ENCODE data around the gene CELSR2.
A peak's percentile ranks its signal among the peaks of the same experiment; 100 is the strongest.
"Not testable (repeated sequence)": the region's sequence is repeated elsewhere in the genome, so short reads cannot be mapped to it uniquely, and the experiment has no call there.

The CELSR2 gene

DNA sequence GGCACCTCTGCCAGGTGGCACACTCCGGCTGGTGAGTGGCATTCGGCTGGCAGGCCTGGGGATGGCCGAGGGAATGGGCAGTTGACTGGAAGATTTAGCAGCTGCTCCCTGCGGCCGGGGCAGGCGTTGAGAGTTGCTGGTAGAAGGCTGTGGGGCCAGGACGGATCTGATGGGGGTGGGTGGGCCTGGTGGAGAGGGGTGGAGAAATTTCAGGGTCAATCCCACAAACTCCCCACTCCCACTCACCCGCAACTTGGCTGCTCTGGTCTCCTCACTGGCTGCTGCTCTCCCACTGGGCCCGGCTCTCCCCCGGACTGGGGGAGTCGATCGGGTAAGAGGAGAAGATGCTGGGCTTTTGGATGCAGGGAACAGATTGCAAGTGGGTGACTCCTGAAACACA, 31.5 kb downstream of the CELSR2 start:
- DNase-seq (ENCODE audit: low read depth in 3 of 3): no peak

DNA sequence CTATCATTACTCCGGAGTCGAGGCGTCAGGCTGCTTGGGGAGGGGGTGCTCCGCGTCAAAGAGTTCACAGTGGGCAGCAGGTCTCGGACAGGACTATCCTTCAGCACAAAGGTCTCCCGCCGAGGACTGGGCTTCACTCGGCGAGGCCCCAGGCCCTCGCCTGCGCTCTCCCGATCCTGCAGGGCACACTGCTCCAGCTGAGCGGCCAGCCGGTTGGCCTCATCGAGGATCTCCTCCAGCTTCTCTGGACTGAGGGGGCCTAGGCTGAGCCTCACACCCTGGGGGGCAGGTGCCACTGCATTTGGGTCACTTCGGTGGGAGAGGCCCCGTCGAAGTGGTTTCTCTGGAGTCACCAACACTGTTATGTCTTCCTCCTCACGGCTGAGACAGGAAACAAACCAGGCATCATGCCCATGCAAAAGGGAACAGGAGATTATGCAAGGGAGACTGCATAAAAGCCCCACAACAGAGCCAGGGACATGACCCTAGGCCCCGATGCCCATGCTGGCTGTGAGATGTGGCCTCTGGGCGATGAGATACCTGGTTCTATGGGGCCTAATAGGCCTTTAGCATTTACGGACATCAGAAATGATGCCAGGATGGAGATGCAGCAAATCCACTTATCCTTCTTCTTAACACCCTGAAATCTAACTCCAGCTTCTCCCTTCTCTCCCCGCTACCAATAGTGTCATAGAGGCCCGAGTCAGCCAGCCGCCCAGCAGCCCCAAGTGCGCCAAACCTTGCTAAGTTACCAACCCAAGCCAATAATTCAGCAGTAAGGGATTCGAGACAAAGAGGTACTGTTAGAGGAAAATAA, 32.5 kb downstream of the CELSR2 start:
- DNase-seq (ENCODE audit: low read depth in 3 of 3): no peak

DNA sequence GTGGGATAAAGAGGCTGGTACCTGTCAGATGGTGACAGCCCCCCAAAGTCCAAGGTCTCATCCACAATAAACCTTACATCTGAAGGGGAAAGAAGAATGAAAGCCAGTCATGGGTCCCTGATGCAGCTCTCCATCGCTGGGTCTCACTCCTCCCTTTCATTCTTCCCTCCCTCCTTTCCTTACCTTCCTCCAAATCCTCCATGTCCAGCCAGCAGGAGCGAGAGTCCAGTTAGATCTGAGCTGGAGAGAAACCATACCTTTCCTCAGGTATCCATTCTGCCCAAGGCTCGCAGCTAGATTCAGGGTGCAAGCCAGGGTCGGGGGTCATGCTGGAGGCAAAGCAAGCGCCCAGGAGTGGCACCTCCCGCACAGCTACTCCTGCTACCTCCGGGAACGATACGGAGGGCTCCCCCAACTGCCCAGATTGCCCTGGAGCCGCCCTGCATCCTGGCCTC, 33.2 kb downstream of the CELSR2 start:
- DNase-seq (ENCODE audit: low read depth in 3 of 3): no peak

DNA sequence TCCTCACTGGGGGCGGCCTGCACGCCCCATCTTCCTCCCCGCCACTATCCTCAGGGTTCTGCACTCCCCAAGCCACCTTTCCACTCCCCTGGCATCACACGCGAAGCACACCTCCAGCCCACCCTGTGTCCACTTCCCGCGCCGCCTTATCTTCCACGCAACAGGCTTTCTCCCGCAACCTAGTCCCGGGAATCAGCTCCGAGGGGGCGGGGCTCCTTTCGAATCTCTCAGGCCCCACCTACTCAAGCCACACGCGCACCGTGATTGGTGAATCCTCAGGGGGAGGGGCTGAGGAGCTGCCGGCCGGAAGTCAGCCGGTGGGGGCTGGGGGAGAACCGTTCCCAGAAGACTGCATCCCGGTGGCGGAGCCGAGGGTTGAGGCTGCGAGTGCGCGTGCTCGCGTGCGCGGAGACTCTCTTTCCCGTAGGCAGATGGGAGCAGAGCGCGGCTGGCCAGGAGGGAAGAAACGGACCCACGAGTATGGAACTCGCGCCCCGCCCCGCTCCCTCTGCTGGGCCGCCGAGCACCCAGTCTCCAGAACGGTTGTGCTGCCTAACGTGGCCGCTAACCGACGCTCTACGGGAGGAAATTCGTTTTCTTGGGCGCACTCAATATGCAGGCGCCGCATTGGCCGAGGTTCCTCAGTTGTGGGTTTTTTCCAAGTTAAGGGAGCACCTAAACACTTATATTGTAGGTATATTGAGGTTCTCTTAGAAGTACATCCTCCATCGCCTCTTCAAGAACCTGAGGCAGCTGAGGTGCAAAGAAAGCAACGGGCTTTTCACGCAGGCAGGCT, 33.8 kb downstream of the CELSR2 start, which contains the start of gene PSRC1:
TSS of gene PSRC1 (minus strand) at position 194 of the 796 bp plus-strand sequence.
- DNase-seq (ENCODE audit: low read depth in 3 of 3): peak; percentile 82 to 84 (median 83)

DNA sequence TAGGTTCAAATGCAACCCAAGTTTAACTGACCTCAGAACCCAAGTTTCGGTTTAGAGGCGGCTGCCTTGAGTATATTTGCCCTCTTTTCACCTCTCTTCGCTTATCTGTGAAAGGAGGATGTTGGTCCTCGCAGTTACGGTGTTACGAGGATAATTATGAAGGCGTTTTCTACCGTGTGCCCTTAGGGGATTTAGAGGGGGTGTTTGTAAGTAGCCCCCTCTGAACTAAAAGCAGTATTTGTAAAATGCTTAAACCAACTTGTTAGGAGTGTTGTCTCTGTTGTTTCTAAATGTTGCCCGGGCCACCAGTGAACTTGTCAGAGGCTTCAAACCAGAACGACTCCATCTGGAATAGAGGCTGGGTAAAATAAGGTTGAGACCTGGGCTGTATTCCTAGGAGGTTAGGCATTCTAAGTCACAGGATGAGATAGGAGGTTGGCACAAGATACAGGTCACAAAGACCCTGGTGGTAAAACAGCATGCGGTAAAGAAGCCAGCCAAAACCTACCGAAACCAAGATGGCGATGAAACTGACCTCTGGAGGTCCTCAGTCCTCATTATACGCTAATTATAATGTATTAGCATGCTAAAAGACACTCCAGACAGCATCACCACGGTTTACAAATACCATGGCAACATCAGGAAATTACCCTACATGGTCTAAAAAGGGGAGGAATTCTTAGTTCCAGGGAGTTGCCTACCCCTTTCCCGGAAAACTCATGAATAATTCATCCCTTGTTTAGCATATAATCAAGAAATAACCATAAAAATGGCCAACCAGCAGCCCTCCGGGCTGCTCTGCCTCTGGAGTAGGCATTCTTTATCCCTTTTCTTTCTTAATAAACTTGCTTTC, 34.6 kb downstream of the CELSR2 start:
- DNase-seq (ENCODE audit: low read depth in 3 of 3): no peak

DNA sequence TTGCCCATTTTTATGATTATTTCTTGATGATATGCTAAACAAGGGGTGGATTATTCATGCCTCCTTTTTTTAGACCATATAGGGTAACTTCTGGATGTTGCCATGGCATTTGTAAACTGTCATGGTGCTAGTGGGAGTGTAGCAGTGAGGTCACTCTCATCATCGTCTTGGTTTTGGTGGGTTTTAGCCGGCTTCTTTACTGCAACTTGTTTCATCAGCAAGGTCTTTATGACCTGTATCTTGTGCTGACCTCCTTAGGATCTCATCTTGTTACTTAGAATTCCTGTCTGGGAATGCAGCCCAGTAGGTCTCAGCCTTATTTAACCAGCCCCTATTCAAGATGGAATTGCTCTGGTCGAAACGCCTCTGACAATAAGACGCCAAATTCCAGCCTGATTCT, 37.4 kb downstream of the CELSR2 start:
- not testable (repeated sequence) for DNase-seq (ENCODE audit: low read depth in 3 of 3)

DNA sequence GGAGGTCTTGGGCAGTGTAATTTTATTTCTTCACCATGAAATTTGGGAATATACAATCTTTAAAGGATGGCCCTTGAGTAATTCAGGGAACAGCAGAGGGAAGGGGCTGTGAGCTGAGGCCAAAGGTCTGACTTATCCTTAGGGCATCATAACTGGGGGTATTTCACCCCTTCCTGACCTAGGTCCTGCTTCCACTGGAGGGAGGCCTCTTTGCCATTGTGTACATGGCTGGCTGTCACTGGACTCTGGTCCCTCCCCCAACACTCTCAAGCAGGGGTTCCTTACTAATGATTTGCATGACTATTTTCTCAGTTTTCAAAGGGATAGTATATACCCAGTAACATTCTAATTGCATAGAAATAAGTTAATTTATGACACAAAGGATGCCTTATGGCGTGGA, 40.8 kb downstream of the CELSR2 start:
- no peak for DNase-seq (ENCODE audit: low read depth in 3 of 3)

DNA sequence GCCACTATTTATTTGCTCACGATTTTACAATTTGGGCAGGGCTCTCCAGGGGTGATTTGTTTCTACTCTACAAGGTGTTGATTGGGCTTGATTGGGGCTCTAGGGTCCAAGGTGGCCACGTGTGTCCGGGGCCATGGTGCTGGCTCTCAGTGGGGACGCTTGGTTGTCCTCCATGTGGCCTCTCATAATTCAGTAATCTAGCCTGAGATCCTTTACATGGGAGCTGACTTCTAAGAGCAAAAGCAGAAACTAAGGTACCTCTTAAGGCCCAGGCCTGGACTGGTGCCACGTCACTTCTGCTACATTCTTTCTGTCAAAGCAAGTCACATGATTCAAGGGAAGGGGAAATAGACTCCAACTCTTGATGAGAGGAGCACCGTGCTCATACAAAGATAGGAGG, 41.7 kb downstream of the CELSR2 start:
- no peak for DNase-seq (ENCODE audit: low read depth in 3 of 3)

DNA sequence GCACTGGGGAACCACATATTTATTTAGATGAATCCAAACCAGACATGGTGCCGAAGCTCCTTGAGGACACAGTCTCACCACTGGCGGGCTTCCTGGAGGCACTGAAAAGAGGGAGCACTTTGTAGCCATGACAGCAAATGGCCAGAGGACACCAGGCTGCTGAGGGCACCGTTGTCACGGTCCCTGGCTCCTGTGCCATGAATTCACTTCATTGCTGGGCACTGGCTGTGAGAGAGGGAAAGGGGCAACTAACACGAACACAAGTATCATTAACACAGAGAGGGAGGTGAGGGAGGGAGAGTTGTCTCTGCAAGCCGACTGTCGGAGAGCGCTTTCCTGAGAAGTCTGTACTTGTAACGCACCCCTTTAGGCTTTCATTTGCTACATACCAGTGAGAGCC, 43.0 kb downstream of the CELSR2 start:
- no peak for DNase-seq (ENCODE audit: low read depth in 3 of 3)

DNA sequence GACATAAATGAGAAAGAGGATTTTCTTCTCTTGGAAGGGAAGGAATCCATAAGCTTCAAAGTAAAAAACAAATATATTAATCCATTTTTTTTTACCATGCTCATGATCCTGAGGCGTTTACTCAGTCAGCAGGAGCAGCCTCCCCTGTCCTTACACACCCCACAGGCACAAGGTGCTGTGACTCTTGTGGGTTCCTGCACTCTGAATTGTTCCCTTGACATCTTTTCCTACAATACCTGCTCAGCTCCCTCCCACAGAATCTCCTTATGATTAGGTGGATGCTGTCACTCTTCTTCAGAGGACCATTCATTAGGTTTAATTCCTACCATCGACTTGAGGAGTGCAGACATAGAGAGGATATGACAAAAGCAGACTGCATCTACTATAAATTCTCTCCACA, 43.7 kb downstream of the CELSR2 start:
- DNase-seq (ENCODE audit: low read depth in 3 of 3): no peak

DNA sequence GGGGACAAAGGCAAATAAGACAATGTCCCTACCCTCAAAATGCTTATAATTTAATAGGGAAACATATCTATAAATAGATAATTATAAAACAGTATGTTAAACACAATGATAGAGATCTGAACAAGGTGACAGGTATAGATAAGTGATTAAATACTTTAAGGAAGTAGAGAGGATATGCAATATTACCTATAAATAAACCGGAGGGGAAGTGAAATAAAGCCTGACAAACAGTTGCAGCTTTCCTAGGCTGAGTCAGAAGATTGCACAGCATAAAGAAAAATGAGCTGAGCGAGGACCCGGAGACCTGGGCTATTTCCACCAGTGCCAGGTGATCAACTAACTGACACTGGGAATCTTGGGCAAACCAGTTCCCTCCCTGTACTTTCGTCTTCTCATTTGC, 45.1 kb downstream of the CELSR2 start:
- no peak for DNase-seq (ENCODE audit: low read depth in 3 of 3)

DNA sequence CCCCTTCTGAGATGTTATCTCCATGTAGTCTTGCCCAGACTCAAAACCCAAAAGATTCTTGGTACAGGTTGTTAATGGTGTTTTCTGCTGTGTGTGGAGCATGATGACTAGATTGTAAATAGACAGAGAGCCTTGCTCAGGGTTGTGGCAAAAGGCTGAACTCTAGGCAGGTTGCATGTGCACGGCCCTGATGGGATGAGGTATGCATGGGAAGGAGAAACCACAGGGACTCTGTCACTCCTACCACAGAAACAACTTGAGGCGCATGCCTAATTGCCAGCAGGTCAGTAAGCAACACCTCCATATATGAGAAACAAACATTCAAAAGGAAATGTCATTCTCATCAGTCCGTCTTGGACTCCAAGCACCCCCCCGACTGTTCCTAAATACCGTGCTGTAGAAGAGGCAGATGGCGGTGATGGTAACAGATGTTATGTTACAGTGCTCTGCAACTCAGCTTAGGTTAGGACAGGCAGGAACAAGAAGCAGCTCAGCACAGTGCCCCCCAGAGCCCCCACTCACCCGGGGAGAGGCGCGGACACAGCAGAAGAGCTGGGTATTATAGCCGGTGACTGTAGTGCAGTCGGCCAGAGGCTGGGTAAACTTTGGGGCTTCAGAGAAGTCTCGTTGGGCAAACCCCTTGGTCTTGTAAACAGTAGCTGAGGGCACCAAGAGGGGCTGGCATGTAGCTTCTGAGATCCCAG, 46.5 kb downstream of the CELSR2 start:
- DNase-seq (ENCODE audit: low read depth in 3 of 3): no peak

DNA sequence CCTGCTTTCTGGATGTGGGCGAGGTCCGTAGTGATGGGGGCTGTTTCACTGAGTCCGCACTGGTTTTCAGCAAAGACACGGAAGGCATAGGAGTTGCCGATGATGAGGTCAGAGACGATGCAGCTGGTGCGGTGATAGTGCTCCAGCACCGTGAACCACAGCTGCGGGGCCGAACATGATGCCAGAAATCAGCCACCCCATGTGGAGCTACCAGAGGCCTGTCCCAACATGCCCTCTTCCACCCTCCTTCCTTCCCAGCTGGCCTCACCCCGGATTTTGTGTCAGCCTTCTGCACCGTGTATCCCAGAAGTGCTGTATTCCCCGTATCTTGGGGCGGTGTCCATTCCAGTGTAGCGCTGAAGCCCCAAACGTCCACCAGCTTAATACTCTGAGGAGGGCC, 47.4 kb downstream of the CELSR2 start:
- DNase-seq (ENCODE audit: low read depth in 3 of 3): no peak

DNA sequence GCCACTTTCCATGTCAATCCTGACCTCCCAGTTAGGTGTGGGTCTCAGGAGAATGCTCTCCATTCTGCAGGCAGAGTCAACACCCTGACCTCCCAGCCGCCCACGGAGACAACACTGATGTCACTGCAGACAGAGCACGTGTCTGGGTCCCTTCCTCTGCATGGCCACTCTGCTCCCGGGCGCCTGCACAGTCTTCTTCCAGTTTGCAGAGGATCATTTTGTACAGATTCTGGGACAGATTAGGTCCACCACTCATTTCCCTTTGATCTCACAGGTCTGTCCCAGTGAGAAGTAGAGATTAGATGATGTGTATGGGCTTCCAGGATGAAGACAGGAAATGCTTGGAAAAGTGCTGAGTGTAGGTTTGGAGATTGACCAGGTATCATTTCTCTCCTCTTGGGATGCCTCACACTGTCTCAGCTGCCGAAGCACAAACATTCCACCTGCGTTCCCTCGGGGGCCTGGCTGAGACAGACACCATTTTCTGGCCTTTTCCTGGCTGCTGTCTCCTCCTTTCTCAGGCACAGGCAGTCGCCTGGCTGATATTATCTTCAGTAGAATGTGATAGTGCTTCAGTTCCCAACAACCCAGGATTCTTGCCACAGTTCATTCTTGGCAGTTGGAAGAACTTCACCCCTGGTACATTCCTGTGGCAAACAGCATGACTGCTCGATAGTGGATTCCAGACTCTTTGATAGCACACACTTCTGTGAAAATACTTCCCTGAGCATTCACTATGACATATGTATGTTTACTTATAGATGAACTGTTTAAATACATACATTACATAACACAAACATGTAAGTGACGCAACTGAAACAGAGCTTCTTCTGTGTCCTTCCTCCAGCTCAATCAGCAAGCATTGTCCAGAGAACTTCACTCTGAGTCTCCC, 49.6 kb downstream of the CELSR2 start:
- DNase-seq (ENCODE audit: low read depth in 3 of 3): no peak

DNA sequence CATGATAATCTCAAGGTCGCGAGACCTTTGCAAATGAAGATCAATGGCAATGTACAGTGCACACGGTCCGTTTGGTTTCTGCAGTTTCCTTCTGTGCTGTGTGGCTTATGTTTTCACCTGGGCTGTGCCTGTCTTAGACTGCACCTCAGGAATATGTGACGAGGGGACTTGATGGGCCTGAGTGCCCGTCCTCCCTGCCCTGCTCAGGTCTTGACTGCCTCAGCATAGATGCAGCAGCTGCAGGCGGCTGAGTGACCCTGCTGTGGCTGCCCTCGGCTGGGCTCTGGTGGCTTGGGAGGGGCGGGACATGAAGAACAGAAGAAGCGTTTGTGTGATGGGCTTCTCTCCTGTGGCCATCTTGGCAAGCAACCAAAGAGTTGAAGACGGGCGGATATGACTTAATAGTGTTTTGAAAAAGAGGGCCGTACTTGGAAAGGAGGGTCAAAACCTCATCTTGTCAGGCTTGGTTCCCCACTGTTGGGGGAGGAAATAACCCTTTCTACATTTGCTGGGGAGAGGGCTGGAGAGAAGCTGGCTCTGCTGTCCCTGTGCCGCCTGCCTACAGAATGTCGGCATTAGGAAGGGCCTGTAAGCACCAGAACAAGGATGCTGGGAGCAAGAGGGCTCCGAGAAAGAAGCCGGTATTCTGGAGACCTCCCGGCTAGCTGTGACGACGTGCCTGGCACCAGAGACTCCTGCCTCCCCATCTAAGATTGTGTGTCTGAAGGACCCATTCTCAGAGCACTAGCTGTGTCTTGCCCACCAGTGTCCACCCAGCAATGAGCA, 50.4 kb downstream of the CELSR2 start:
- DNase-seq (ENCODE audit: low read depth in 3 of 3): no peak

DNA sequence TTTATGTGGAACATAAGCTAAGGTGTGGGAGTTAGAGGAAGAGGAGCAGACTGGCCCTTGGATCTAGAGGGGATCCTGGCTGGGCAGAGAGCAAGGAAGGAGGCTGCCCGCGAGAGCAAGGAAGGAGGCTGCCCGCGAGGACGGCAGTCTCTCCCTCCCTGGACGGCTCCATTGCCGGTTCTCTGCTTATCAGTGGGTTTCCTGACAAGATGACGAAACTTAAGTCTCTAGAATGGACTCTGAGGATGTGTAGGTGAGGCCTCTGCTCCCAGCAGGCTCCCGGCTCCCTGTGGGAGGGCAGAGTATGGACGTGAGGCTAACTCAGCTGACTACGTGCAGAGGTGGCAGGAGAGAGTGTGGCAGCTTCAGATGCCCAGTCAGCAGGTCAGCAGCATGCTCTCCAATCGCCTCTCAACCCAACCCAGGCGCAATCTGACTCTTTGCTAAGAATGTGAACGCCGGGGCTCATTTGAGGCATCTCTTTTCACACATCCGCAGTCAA, 51.4 kb downstream of the CELSR2 start:
- no peak for DNase-seq (ENCODE audit: low read depth in 3 of 3)

DNA sequence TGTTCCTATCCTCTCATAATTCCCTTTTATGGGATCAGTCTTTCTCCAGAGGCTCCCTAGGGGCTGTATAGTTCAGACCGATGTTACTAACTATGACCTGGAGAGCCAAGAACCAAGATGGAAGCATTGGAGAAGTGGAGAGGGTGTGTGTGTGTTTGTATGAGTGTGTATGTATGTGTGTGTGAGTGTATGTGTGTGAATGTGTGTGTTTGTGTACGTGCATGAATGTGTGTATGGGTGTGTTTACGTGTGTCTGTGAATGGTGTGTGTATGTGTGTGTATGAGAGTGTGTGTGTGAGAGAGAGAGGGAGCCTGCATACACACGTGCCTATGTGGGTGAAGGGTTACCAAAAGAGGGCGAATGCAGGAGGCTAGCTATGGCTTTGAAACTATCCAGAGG, 52.5 kb downstream of the CELSR2 start:
- no peak for DNase-seq (ENCODE audit: low read depth in 3 of 3)

DNA sequence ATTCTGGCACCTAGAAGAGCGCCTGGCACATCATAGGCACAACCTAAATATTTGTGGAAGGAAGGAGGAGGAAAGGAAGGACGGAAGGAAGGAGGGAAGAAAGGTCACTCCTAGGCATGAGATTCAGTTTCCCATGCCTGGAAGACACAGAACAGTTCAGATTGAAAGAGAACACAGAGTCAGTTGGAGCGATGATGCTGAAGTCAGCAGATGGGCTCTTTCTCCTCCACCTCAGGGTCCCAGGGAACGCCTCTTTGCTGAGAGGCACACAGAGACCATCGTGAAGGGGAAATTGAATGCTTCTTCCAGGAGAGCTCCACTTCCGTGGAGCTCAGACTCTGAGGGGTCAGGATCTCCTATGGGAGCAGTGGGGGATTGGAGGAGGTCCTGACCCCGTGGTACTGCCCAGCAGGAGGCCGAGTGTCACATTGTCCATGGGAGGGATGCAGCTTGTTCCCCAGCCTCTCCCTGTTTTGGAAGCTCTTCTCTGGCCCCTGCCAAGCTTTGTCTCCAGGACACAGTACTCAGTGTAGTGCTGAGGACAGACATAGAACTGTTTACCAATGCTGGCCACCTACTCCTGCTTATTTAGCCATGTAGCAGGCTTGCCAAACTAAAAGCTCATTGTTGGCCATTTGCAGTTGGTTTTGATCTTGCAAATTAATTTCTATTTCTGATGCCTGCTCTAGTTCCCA, 55.0 kb downstream of the CELSR2 start:
- no peak for DNase-seq (ENCODE audit: low read depth in 3 of 3)

DNA sequence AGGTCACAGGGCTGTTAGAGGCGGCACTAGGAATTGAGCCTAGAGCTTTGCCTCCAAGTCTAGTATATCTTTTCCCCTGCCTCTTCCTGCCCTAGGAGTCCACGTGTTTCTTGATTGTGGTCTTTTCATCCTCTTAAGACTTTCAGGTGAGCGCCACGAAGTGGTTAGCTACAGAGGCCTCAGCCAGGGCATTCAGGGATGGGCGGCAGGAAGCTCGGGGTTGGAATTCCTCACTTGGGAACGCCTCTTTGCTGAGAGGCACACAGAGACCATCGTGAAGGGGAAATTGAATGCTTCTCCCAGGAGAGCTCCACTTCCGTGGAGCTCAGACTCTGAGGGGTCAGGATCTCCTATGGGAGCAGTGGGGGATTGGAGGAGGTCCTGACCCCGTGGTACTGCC, 56.7 kb downstream of the CELSR2 start:
- DNase-seq (ENCODE audit: low read depth in 3 of 3): not testable (repeated sequence)

All from stimulated activated CD4-positive, alpha-beta T cell treated with anti-CD3 and anti-CD28 coated beads, TNF-alpha, amount 100 ng/mL, for 4 hours (primary cell).